Trophoblast cell (in vitro differentiated cells and primary cell): Measurements from ENCODE around the gene INTS4.

Source experiments
- DNase-seq, 2 donors: peaks; one replicate each; pipeline ENCODE4 v3.0.0-alpha.2; 2016
- H2AFZ ChIP-seq: 2 replicates; pipeline ENCODE4 v1.6.1; 2013; ENCODE audit warnings: low read length, moderate library complexity, mild to moderate bottlenecking; ENCODE audit not compliant: insufficient read depth, poor library complexity
- H2AK5ac ChIP-seq: 2 replicates; pipeline ENCODE4 v1.6.1; 2013; ENCODE audit warnings: mild to moderate bottlenecking, low read length
- H2BK120ac ChIP-seq: 2 replicates; pipeline ENCODE4 v1.6.1; 2013; ENCODE audit warnings: low read length, mild to moderate bottlenecking, moderate library complexity; ENCODE audit not compliant: insufficient read depth, poor library complexity
- H2BK12ac ChIP-seq: 2 replicates; pipeline ENCODE4 v1.6.1; 2013; ENCODE audit warnings: mild to moderate bottlenecking, low read length, moderate library complexity
- H2BK5ac ChIP-seq: 2 replicates; pipeline ENCODE4 v1.6.1; 2013; ENCODE audit warnings: low read length, low read depth, moderate library complexity, mild to moderate bottlenecking; ENCODE audit not compliant: poor library complexity
- H3K14ac ChIP-seq: 2 replicates; pipeline ENCODE4 v1.6.1; 2013; ENCODE audit warnings: mild to moderate bottlenecking, low read length
- H3K18ac ChIP-seq: 2 replicates; pipeline ENCODE4 v1.6.1; 2013; ENCODE audit warnings: mild to moderate bottlenecking, low read length
- H3K23ac ChIP-seq: 2 replicates; pipeline ENCODE4 v1.6.1; 2013; ENCODE audit warnings: low read length
- H3K27ac ChIP-seq: 2 replicates; pipeline ENCODE4 v1.5.1; 2013; ENCODE audit warnings: low read depth, mild to moderate bottlenecking, inconsistent platforms, low read length, moderate library complexity
- H3K27me3 ChIP-seq: 2 replicates; pipeline ENCODE4 v1.6.1; 2013; ENCODE audit warnings: inconsistent platforms, mild to moderate bottlenecking, low read length, moderate library complexity; ENCODE audit not compliant: insufficient read depth
- H3K36me3 ChIP-seq, 2 experiments: 1 replicate in 1 of 2; 2 replicates in 1 of 2; pipeline ENCODE4 v1.6.1; 2013; ENCODE audit warnings: low read length in 2 of 2, mild to moderate bottlenecking in 2 of 2, moderate library complexity in 1 of 2; ENCODE audit not compliant: insufficient read depth in 2 of 2, control insufficient read depth in 1 of 2
- H3K4ac ChIP-seq: 2 replicates; pipeline ENCODE4 v1.6.1; 2013; ENCODE audit warnings: low read depth, mild to moderate bottlenecking, low read length, moderate library complexity
- H3K4me1 ChIP-seq, 2 experiments: 1 replicate in 1 of 2; 2 replicates in 1 of 2; pipeline ENCODE4 v1.6.1; 2013; ENCODE audit warnings: low read length in 2 of 2, mild to moderate bottlenecking in 2 of 2, moderate library complexity in 1 of 2; ENCODE audit not compliant: insufficient read depth in 2 of 2, control insufficient read depth in 1 of 2
- H3K4me2 ChIP-seq: 2 replicates; pipeline ENCODE4 v1.6.1; 2013; ENCODE audit warnings: inconsistent platforms, mild to moderate bottlenecking, low read length, moderate library complexity
- H3K4me3 ChIP-seq: 2 replicates; pipeline ENCODE4 v1.5.1; 2013; ENCODE audit warnings: mild to moderate bottlenecking, low read depth, low read length, inconsistent platforms
- H3K79me1 ChIP-seq: one replicate; pipeline ENCODE4 v1.6.1; 2013; ENCODE audit warnings: low read length
- H3K79me2 ChIP-seq: 2 replicates; pipeline ENCODE4 v1.6.1; 2013; ENCODE audit warnings: low read length, mild to moderate bottlenecking; ENCODE audit not compliant: control insufficient read depth, insufficient read depth, poor library complexity
- H3K9ac ChIP-seq: 2 replicates; pipeline ENCODE4 v1.6.1; 2013; ENCODE audit warnings: mild to moderate bottlenecking, low read length
- H3K9me3 ChIP-seq: 2 replicates; pipeline ENCODE4 v1.6.1; 2013; ENCODE audit warnings: low read depth, mild to moderate bottlenecking, control low read depth, inconsistent platforms, low read length; ENCODE audit not compliant: insufficient read depth
- H4K12ac ChIP-seq: 2 replicates; pipeline ENCODE4 v1.6.1; 2013; ENCODE audit warnings: low read depth, mild to moderate bottlenecking, low read length, moderate library complexity
- H4K8ac ChIP-seq: 2 replicates; pipeline ENCODE4 v1.6.1; 2013; ENCODE audit warnings: low read depth, mild to moderate bottlenecking, low read length, moderate library complexity
- H4K91ac ChIP-seq: one replicate; pipeline ENCODE4 v1.6.1; 2013; ENCODE audit warnings: low read depth, mild to moderate bottlenecking, low read length, moderate library complexity
- WGBS: extraction: QIAGEN DNeasy Blood & Tissue Kit; methylation state at CpG from one replicate; pipeline ENCODE4 v1.1.7; 2013; ENCODE audit warnings: missing lambda C conversion rate; ENCODE audit not compliant: insufficient read length, insufficient coverage; ENCODE audit errors: extremely low coverage; 5-methylcytosine and 5-hydroxymethylcytosine counted together

INTS4 gene

GRCh38 chr11:78021611-78022010 lies 27.1 kb upstream of the INTS4 start:
- Histone ChIP-seq H3K79me1 (peaks cover 10% of the 10 kb centered on the region), H3K27me3 (no peaks in the 10 kb centered on the region), H2AFZ (no peak overlapping the region), H3K79me2 (peaks cover 3% of the 10 kb centered on the region), H2BK12ac (peak overlapping the region; percentile 2), H2BK120ac (peak overlapping the region; percentile 16), H4K91ac (no peak overlapping the region), H3K36me3 (peaks cover 5 to 6% of the 10 kb centered on the region in 2 experiments), H3K9ac (no peak overlapping the region), H3K4ac (no peak overlapping the region), H3K23ac (no peak overlapping the region), H3K9me3 (no peaks in the 10 kb centered on the region), H3K18ac (peak overlapping the region; percentile 7), H2BK5ac (no peak overlapping the region), H2AK5ac (no peak overlapping the region), H4K8ac (no peak overlapping the region), H3K4me1 (peaks cover 10 to 23% of the 10 kb centered on the region in 2 experiments), H3K4me3 (no peak overlapping the region), H3K14ac (no peak overlapping the region), H3K4me2 (no peak overlapping the region), H4K12ac (no peak overlapping the region), H3K27ac (no peak overlapping the region)
- no peak for DNase-seq
- WGBS = no CpG with 5 or more reads among the region's 6 CpGs

DNA sequence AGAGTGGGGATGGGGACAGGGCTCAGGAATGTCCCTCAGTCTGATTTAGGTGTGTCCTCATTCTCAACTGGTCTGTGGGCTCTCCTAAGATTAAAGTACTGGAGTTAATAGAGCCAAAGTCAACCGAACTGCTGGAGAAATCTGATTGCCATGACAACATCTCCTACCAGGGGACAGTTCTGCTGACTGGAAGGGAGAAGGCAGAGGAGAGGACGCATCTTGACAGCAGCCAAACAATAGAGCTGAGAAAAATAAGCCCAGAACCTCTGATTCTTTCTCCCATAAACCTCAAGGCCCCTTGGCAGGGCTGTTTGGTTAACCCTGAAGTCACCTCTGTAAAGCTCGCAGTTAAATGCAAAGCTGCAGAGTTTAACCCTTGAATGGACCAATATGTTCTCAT lies 25.8 kb upstream of the INTS4 start:
- H3K4me1 ChIP-seq = peaks cover 10 to 23% of the 10 kb centered on the region in 2 experiments
- H4K12ac ChIP-seq = no peak overlapping the region
- H2BK5ac ChIP-seq = no peak overlapping the region
- H3K4ac ChIP-seq = no peak overlapping the region
- peak overlapping the region; percentile 14 for H3K4me2 ChIP-seq
- no peak overlapping the region for H3K4me3 ChIP-seq
- no peak overlapping the region for H3K27ac ChIP-seq
- H3K79me1 ChIP-seq = peaks cover 9% of the 10 kb centered on the region
- no peak overlapping the region for H2BK120ac ChIP-seq
- no peaks in the 10 kb centered on the region for H3K9me3 ChIP-seq
- H3K9ac ChIP-seq = no peak overlapping the region
- no peak overlapping the region for H2AFZ ChIP-seq
- H3K36me3 ChIP-seq = peaks cover 8 to 14% of the 10 kb centered on the region in 2 experiments
- no peaks in the 10 kb centered on the region for H3K27me3 ChIP-seq
- DNase-seq = no peak
- peaks cover 3% of the 10 kb centered on the region for H3K79me2 ChIP-seq
- no peak overlapping the region for H2BK12ac ChIP-seq
- no peak overlapping the region for H4K91ac ChIP-seq
- no peak overlapping the region for H2AK5ac ChIP-seq
- no CpG with 5 or more reads among the region's 3 CpGs for WGBS
- no peak overlapping the region for H3K23ac ChIP-seq
- no peak overlapping the region for H3K18ac ChIP-seq
- H4K8ac ChIP-seq = no peak overlapping the region
- H3K14ac ChIP-seq = no peak overlapping the region

- H3K79me1 ChIP-seq = peaks cover 9% of the 10 kb centered on the region
- H3K9me3 ChIP-seq = no peaks in the 10 kb centered on the region
- no peak overlapping the region for H3K27ac ChIP-seq
- no peak overlapping the region for H3K18ac ChIP-seq
- H2BK120ac ChIP-seq = no peak overlapping the region
- peaks cover 8 to 15% of the 10 kb centered on the region in 2 experiments for H3K36me3 ChIP-seq
- H3K79me2 ChIP-seq = peaks cover 3% of the 10 kb centered on the region
- H2BK5ac ChIP-seq = no peak overlapping the region
- peak; percentile 12 to 69 for DNase-seq
- H3K9ac ChIP-seq = no peak overlapping the region
- no peak overlapping the region for H3K4ac ChIP-seq
- H3K27me3 ChIP-seq = no peaks in the 10 kb centered on the region
- no peak overlapping the region for H2BK12ac ChIP-seq
- no peak overlapping the region for H4K91ac ChIP-seq
- H3K4me1 ChIP-seq = peaks cover 10 to 23% of the 10 kb centered on the region in 2 experiments
- H4K8ac ChIP-seq = no peak overlapping the region
- no peak overlapping the region for H4K12ac ChIP-seq
- no peak overlapping the region for H3K4me3 ChIP-seq
- no peak overlapping the region for H3K23ac ChIP-seq
- no peak overlapping the region for H3K14ac ChIP-seq
- WGBS = no CpG with 5 or more reads among the region's 4 CpGs
- no peak overlapping the region for H2AK5ac ChIP-seq
- H3K4me2 ChIP-seq = no peak overlapping the region
- no peak overlapping the region for H2AFZ ChIP-seq
Observed at GRCh38 chr11:78019808-78020207, 25.3 kb upstream of the INTS4 start.

- no peak overlapping the region for H3K23ac ChIP-seq
- no peak overlapping the region for H2BK12ac ChIP-seq
- H2AK5ac ChIP-seq = no peak overlapping the region
- H2AFZ ChIP-seq = no peak overlapping the region
- no peak overlapping the region for H4K12ac ChIP-seq
- H3K27ac ChIP-seq = no peak overlapping the region
- H3K79me1 ChIP-seq = no peaks in the 10 kb centered on the region
- H4K8ac ChIP-seq = no peak overlapping the region
- H3K79me2 ChIP-seq = no peaks in the 10 kb centered on the region
- no peak overlapping the region for H4K91ac ChIP-seq
- H3K4me1 ChIP-seq = peaks cover 8 to 9% of the 10 kb centered on the region in 2 experiments
- no peaks in the 10 kb centered on the region for H3K27me3 ChIP-seq
- no peak overlapping the region for H2BK5ac ChIP-seq
- no peak overlapping the region for H2BK120ac ChIP-seq
- no peak overlapping the region for H3K14ac ChIP-seq
- no peaks in the 10 kb centered on the region for H3K9me3 ChIP-seq
- no peak overlapping the region for H3K4me3 ChIP-seq
- no peak overlapping the region for H3K4me2 ChIP-seq
- H3K18ac ChIP-seq = no peak overlapping the region
- peaks cover 8 to 15% of the 10 kb centered on the region in 2 experiments for H3K36me3 ChIP-seq
- no peak overlapping the region for H3K4ac ChIP-seq
- DNase-seq = no peak
- H3K9ac ChIP-seq = no peak overlapping the region
- no CpG with 5 or more reads among the region's 1 CpG for WGBS
Observed at GRCh38 chr11:78015878-78016277, 21.4 kb upstream of the INTS4 start.
